Cerebellar cortex (tissue), 1 donor: ENCODE measurements around the gene PREB.

Source experiments
- DNase-seq: peaks from one replicate; pipeline ENCODE4 v3.0.0-alpha.2; 2015; ENCODE audit warnings: low spot score

PREB gene

DNA sequence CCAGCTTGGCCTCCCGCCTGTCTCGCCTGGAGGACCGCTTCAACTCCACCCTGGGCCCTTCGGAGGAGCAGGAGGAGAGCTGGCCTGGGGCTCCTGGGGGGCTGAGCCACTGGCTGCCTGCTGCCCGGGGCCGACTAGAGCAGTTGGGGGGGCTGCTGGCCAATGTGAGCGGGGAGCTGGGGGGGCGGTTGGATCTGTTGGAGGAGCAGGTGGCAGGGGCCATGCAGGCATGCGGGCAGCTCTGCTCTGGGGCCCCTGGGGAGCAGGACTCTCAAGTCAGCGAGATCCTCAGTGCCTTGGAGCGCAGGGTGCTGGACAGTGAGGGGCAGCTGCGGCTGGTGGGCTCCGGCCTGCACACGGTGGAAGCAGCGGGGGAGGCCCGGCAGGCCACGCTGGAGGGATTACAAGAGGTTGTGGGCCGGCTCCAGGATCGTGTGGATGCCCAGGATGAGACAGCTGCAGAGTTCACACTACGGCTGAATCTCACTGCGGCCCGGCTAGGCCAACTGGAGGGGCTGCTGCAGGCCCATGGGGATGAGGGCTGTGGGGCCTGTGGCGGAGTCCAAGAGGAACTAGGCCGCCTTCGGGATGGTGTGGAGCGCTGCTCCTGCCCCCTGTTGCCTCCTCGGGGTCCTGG, 51.5 kb downstream of the PREB start:
- no peak for DNase-seq

DNA sequence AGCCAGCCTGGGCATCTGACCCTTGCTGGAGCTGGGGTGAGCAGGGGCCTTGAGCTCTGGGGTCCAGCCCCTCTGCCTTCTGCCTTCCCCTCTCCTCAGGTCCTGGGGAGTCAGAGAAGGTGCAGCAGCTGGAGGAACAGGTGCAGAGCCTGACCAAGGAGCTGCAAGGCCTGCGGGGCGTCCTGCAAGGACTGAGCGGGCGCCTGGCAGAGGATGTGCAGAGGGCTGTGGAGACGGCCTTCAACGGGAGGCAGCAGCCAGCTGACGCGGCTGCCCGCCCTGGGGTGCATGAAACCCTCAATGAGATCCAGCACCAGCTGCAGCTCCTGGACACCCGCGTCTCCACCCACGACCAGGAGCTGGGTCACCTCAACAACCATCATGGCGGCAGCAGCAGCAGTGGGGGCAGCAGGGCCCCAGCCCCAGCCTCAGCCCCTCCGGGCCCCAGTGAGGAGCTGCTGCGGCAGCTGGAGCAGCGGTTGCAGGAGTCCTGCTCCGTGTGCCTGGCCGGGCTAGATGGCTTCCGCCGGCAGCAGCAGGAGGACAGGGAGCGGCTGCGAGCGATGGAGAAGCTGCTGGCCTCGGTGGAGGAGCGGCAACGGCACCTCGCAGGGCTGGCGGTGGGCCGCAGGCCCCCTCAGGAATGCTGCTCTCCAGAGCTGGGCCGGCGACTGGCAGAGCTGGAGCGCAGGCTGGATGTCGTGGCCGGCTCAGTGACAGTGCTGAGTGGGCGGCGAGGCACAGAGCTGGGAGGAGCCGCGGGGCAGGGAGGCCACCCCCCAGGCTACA, 52.3 kb downstream of the PREB start:
- DNase-seq, result no peak
